SK-N-SH (cell line): ENCODE results near the gene PTTG1IP. TPM values are rescaled to one million over a fixed set of nuclear protein-coding genes. Genes with fewer than 3 reads are reported as not detected.

Source experiments
- CTCF ChIA-PET: fragments of 300-600, 350-600 bp; formaldehyde crosslinking; extraction: SDS; loops from one replicate; lab custom pipeline; 2021; lab: Yijun Ruan, JAX
- POLR2A ChIA-PET: fragments of 350-600 bp; sonication (Branson Sonifier 250); formaldehyde crosslinking; extraction: SDS; loops from one replicate; lab custom pipeline; 2020; ENCODE audit warnings: antibody characterized with exemption, inconsistent platforms; lab: Yijun Ruan, JAX
- DNase-seq: peaks from one replicate; pipeline ENCODE4 v3.0.0; 2012
- H2AFZ ChIP-seq: fragments of 200-600 bp; sonication (generic); 2 replicates; pipeline ENCODE4 v1.8.1; 2016; ENCODE audit warnings: antibody characterized with exemption, mild to moderate bottlenecking, low read depth
- H3F3A ChIP-seq: fragments of 200-600 bp; sonication (generic); replicated peaks from 2 replicates; pipeline ENCODE3; 2016; ENCODE audit warnings: antibody characterized with exemption, mild to moderate bottlenecking; ENCODE audit not compliant: insufficient read depth
- H3K27ac ChIP-seq, 2 experiments: fragments of 200-500 bp in 1 of 2; fragments of 200-600 bp in 1 of 2; sonication (Bioruptor generic) in 1 of 2; sonication (generic), shearing (Covaris generic) in 1 of 2; 2 replicates each; pipeline versions ENCODE4 v1.5.1 to v1.6.1; 2014 to 2016; ENCODE audit warnings: low read depth in 2 of 2, inconsistent platforms in 1 of 2, low read length in 1 of 2, mild to moderate bottlenecking in 1 of 2, mixed read lengths in 1 of 2
- H3K27me3 ChIP-seq: fragments of 200-600 bp; sonication (generic), shearing (Covaris generic); 2 replicates; pipeline ENCODE4 v1.6.1; 2016; ENCODE audit warnings: mixed run types; ENCODE audit not compliant: insufficient read depth
- H3K36me3 ChIP-seq, 2 experiments: fragments of 200-500 bp in 1 of 2; fragments of 200-600 bp in 1 of 2; sonication (Bioruptor generic) in 1 of 2; sonication (generic) in 1 of 2; replicated peaks in 1 of 2; 2 replicates each; pipeline versions ENCODE3 to v1.5.1; 2014 to 2016; ENCODE audit warnings: low read length in 1 of 2, mild to moderate bottlenecking in 1 of 2; ENCODE audit not compliant: insufficient read depth in 2 of 2, control insufficient read depth in 1 of 2
- H3K4me1 ChIP-seq, 2 experiments: fragments of 200-500 bp in 1 of 2; fragments of 200-600 bp in 1 of 2; sonication (Bioruptor generic) in 1 of 2; sonication (generic), shearing (Covaris generic) in 1 of 2; 2 replicates each; pipeline versions ENCODE4 v1.5.1 to v1.6.1; 2014 to 2016; ENCODE audit warnings: low read depth in 1 of 2, low read length in 1 of 2, mixed run types in 1 of 2; ENCODE audit not compliant: insufficient read depth in 2 of 2, control insufficient read depth in 1 of 2
- H3K4me2 ChIP-seq: fragments of 200-600 bp; sonication (generic), shearing (Covaris generic); 2 replicates; pipeline ENCODE4 v1.6.1; 2017; ENCODE audit warnings: mixed run types
- H3K4me3 ChIP-seq, 2 experiments: fragments of 200-500 bp in 1 of 2; fragments of 200-600 bp in 1 of 2; sonication (Bioruptor generic) in 1 of 2; sonication (generic), shearing (Covaris generic) in 1 of 2; 2 replicates each; pipeline versions ENCODE4 v1.5.1 to v1.8.1; 2014 to 2016; ENCODE audit warnings: low read depth in 2 of 2, inconsistent platforms in 1 of 2, low read length in 1 of 2, mild to moderate bottlenecking in 1 of 2, mixed read lengths in 1 of 2, moderate library complexity in 1 of 2
- H3K79me2 ChIP-seq: fragments of 200-600 bp; sonication (generic); 2 replicates; pipeline ENCODE4 v1.8.1; 2017; ENCODE audit warnings: mild to moderate bottlenecking; ENCODE audit not compliant: insufficient read depth
- H3K9ac ChIP-seq: fragments of 200-600 bp; sonication (generic); 2 replicates; pipeline ENCODE4 v1.6.1; 2017; ENCODE audit warnings: mixed run types
- H3K9me2 ChIP-seq: fragments of 200-600 bp; sonication (generic); 2 replicates; pipeline ENCODE4 v1.6.1; 2017; ENCODE audit warnings: mixed run types
- H3K9me3 ChIP-seq: fragments of 200-600 bp; sonication (generic); 2 replicates; pipeline ENCODE4 v1.6.1; 2017; ENCODE audit warnings: mixed run types, mild to moderate bottlenecking, moderate library complexity
- H4K20me1 ChIP-seq: fragments of 200-600 bp; sonication (generic); 2 replicates; pipeline ENCODE4 v1.6.1; 2017; ENCODE audit warnings: mild to moderate bottlenecking, mixed run types; ENCODE audit not compliant: insufficient read depth
- CHD2 ChIP-seq: fragments of 150-350 bp; IDR thresholded peaks from 2 replicates; pipeline ENCODE4 v1.6.1; 2018; ENCODE audit warnings: low read length; ENCODE audit not compliant: partially characterized antibody
- GABPA ChIP-seq: IDR thresholded peaks from 2 replicates; pipeline ENCODE4 v1.4.0; 2012; ENCODE audit warnings: low read depth, mild to moderate bottlenecking
- IRF3 ChIP-seq: fragments of 150-350 bp; IDR thresholded peaks from 2 replicates; pipeline ENCODE4 v1.6.1; 2016; ENCODE audit warnings: mild to moderate bottlenecking, low read depth, low read length
- MEF2A ChIP-seq: IDR thresholded peaks from 2 replicates; pipeline ENCODE4 v1.4.0; 2012; ENCODE audit warnings: low read depth, borderline replicate concordance
- NFIC ChIP-seq: IDR thresholded peaks from 2 replicates; pipeline ENCODE4 v1.4.0; 2012; ENCODE audit warnings: borderline replicate concordance
- PBX3 ChIP-seq: IDR thresholded peaks from 2 replicates; pipeline ENCODE4; 2012
- POLR2AphosphoS5 ChIP-seq: IDR thresholded peaks from 2 replicates; pipeline ENCODE4 v1.6.1; 2012; ENCODE audit warnings: low read depth, low read length
- RCOR1 ChIP-seq: fragments of 150-350 bp; IDR thresholded peaks from 2 replicates; pipeline ENCODE4 v1.6.1; 2017; ENCODE audit warnings: antibody characterized with exemption, low read length
- RFX5 ChIP-seq: IDR thresholded peaks from 2 replicates; pipeline ENCODE4 v1.6.1; 2012; ENCODE audit warnings: mild to moderate bottlenecking, improper control_type of control experiment, low read length
- SIN3A ChIP-seq: IDR thresholded peaks from 2 replicates; pipeline ENCODE4 v1.6.1; 2012; ENCODE audit warnings: low read depth, mild to moderate bottlenecking, low read length, moderate library complexity, borderline replicate concordance
- TCF12 ChIP-seq: IDR thresholded peaks from 2 replicates; pipeline ENCODE4 v1.4.0; 2012
- USF1 ChIP-seq: IDR thresholded peaks from 2 replicates; pipeline ENCODE4 v1.4.0; 2012; ENCODE audit warnings: low read depth, borderline replicate concordance
- USF2 ChIP-seq: fragments of 150-350 bp; IDR thresholded peaks from 2 replicates; pipeline ENCODE4 v1.6.1; 2017; ENCODE audit warnings: antibody characterized with exemption, low read length, low read depth, borderline replicate concordance
- ZBTB33 ChIP-seq: IDR thresholded peaks from 2 replicates; pipeline ENCODE4 v1.4.0; 2012; ENCODE audit warnings: low read depth, borderline replicate concordance
- WGBS: methylation state at CpG from one replicate; pipeline ENCODE4 v1.1.6; 2017; ENCODE audit warnings: low lambda C conversion rate; 5-methylcytosine and 5-hydroxymethylcytosine counted together
- polyA plus RNA-seq, 3 experiments: library from polyadenylated mRNA; depleted of rRNA; stranded (reverse); fragments of >200 nt; gene quantifications; 2 replicates each; pipeline ENCODE4 v1.2.3, GENCODE V29; 2012

PTTG1IP gene
- polyA plus RNA-seq, 1 of the 3 experiments (the other 2 are of a cell fraction) = 171 TPM

- peaks cover 9% of the 10 kb centered on the region for H4K20me1 ChIP-seq
- POLR2A ChIA-PET = interaction anchor here (0.8 kb wide), 1 partner anchor 26 kb away, joined by 3 read pairs; no protein-coding TSS in a partner anchor
- no peaks in the 10 kb centered on the region for H3F3A ChIP-seq
- H3K9me3 ChIP-seq = no peaks in the 10 kb centered on the region
- peak; percentile 48 for DNase-seq
- no peak overlapping the region for H3K4me2 ChIP-seq
- TF ChIP-seq POLR2AphosphoS5 (peak; percentile 1; the same call in 1 of the 2 replicates), RCOR1 (no peak)
- no peak overlapping the region for H2AFZ ChIP-seq
- 72% methylated on average over 24 of the region's 27 CpGs for WGBS
- peaks cover 0 to 13% of the 10 kb centered on the region in 2 experiments; a peak in 1 of 4 replicates for H3K4me1 ChIP-seq
- no peak overlapping the region for H3K9ac ChIP-seq
- H3K27me3 ChIP-seq = no peaks in the 10 kb centered on the region
- CTCF ChIA-PET = interaction anchor here (0.6 to 1.6 kb wide), 9 partner anchors 24 to 337 kb away, joined by 3 to 8 read pairs (median 3); no protein-coding TSS in a partner anchor
- H3K4me3 ChIP-seq = no peak overlapping the region
- no peak overlapping the region for H3K27ac ChIP-seq
- no peaks in the 10 kb centered on the region for H3K9me2 ChIP-seq
- H3K36me3 ChIP-seq = peaks cover 23 to 31% of the 10 kb centered on the region in 2 experiments
- peaks cover 8% of the 10 kb centered on the region for H3K79me2 ChIP-seq
These were observed 26.8 kb downstream of the PTTG1IP start for GRCh38 chr21:44846485-44847260.

GRCh38 chr21:44846224-44846484 lies 27.3 kb downstream of the PTTG1IP start:
- Histone ChIP-seq H3K27ac (no peak overlapping the region), H4K20me1 (peaks cover 3% of the 10 kb centered on the region), H3K4me2 (peak overlapping the region; percentile 27; the same call in 1 of the 2 replicates), H3F3A (no peaks in the 10 kb centered on the region), H3K36me3 (peaks cover 19 to 26% of the 10 kb centered on the region in 2 experiments), H3K9ac (no peak overlapping the region), H3K27me3 (no peaks in the 10 kb centered on the region), H2AFZ (no peak overlapping the region), H3K9me2 (no peaks in the 10 kb centered on the region), H3K4me3 (peak overlapping the region; percentile 24 to 36; a peak in 3 of 4 replicates), H3K79me2 (peaks cover 4% of the 10 kb centered on the region), H3K4me1 (peaks cover 0 to 13% of the 10 kb centered on the region in 2 experiments; a peak in 1 of 4 replicates), H3K9me3 (no peaks in the 10 kb centered on the region)
- DNase-seq = no peak
- ChIA-PET POLR2A (interaction anchor here (0.8 kb wide), 1 partner anchor 26 kb away, joined by 3 read pairs; no protein-coding TSS in a partner anchor), CTCF (interaction anchor here (0.8 to 1.6 kb wide), 8 partner anchors 23 to 68 kb away, joined by 3 to 8 read pairs (median 4); no protein-coding TSS in a partner anchor)
- TF ChIP-seq CHD2 (no peak), TCF12 (no peak), NFIC (no peak), PBX3 (no peak), IRF3 (no peak), SIN3A (no peak), ZBTB33 (no peak), MEF2A (no peak), RFX5 (no peak), USF1 (no peak), USF2 (no peak), GABPA (no peak)
- WGBS = 57% methylated on average over 1 of the region's 1 CpG
